GM12878 (cell line): ENCODE data around the gene PLEKHH1.

ENCODE experiments used
- CHD2 ChIP-seq: IDR thresholded peaks from 2 replicates; pipeline ENCODE4 v1.6.1; 2011; ENCODE audit warnings: low read depth, low read length, improper control_type of control experiment, borderline replicate concordance
- CTCF ChIP-seq, 3 experiments: IDR thresholded peaks in 2 of 3; conservative IDR thresholded peaks in 1 of 3; 2 replicates each; pipeline ENCODE4 v1.5.1; 2011; ENCODE audit warnings: low read depth in 3 of 3, low read length in 3 of 3, mild to moderate bottlenecking in 3 of 3, control low read depth in 2 of 3, moderate library complexity in 2 of 3, inconsistent platforms in 1 of 3, mixed read lengths in 1 of 3; ENCODE audit not compliant: control insufficient read depth in 2 of 3, insufficient read depth in 1 of 3; ENCODE audit errors: extremely low read depth in 1 of 3
- EED ChIP-seq: sonication (generic); IDR thresholded peaks from 2 replicates; pipeline ENCODE4 v1.6.1; 2016; ENCODE audit warnings: antibody characterized with exemption, low read depth
- FOXK2 ChIP-seq: fragments of 450-650 bp; IDR thresholded peaks from 2 replicates; pipeline ENCODE4 v1.6.1; 2017; ENCODE audit warnings: mild to moderate bottlenecking, moderate library complexity
- MAX ChIP-seq: IDR thresholded peaks from 2 replicates; pipeline ENCODE4 v1.6.1; 2012; ENCODE audit warnings: low read depth, low read length, improper control_type of control experiment
- POLR2AphosphoS2 ChIP-seq: IDR thresholded peaks from 2 replicates; pipeline ENCODE4 v1.6.1; 2011; ENCODE audit warnings: low read depth, mild to moderate bottlenecking, low read length, improper control_type of control experiment, moderate library complexity
- POLR2AphosphoS5 ChIP-seq: IDR thresholded peaks from 2 replicates; pipeline ENCODE4 v1.6.1; 2011; ENCODE audit warnings: mild to moderate bottlenecking, low read length, inconsistent platforms
- SP1 ChIP-seq: IDR thresholded peaks from one replicate; pipeline ENCODE4 v1.6.1; 2011; ENCODE audit warnings: low read depth, low read length
- ZBTB33 ChIP-seq: fragments of 450-650 bp; IDR thresholded peaks from 2 replicates; pipeline ENCODE4 v1.6.1; 2017; ENCODE audit warnings: mild to moderate bottlenecking
- ZBTB4 ChIP-seq: fragments of 450-650 bp; formaldehyde crosslinking; IDR thresholded peaks from 2 replicates; pipeline ENCODE4 v1.4.0; 2022; ENCODE audit warnings: mild to moderate bottlenecking, moderate library complexity
- ZSCAN29 ChIP-seq: fragments of 450-650 bp; IDR thresholded peaks from 2 replicates; pipeline ENCODE4 v1.6.1; 2017; ENCODE audit warnings: mild to moderate bottlenecking, moderate library complexity
- ZZZ3 ChIP-seq: IDR thresholded peaks from 2 replicates; pipeline ENCODE4 v1.6.1; 2011; ENCODE audit warnings: low read depth; ENCODE audit not compliant: control insufficient read depth, insufficient read length

GRCh38 chr14:67516676-67517075 lies 16.4 kb upstream of the PLEKHH1 start:
- TF ChIP-seq ZBTB33 (no peak), POLR2AphosphoS5 (no peak), FOXK2 (no peak), POLR2AphosphoS2 (no peak), ZSCAN29 (no peak), CTCF (IDR thresholded peaks at IDR 0.05 in 2 of 3, conservative IDR thresholded peaks at IDR 0.05 in 1 of 3; ENCODE audit: control insufficient read depth in 2 of 3, extremely low read depth in 1 of 3, insufficient read depth in 1 of 3, low read depth in 3 of 3, low read length in 3 of 3) (no peak), CHD2 (no peak), ZZZ3 (no peak), EED (no peak), MAX (no peak), ZBTB4 (CRISPR knock-in tag) (no peak), SP1 (no peak)
